Chondrocyte (in vitro differentiated cells): ENCODE data around the gene ZNF787. TPM values are rescaled to one million over a fixed set of nuclear protein-coding genes. Genes with fewer than 3 reads are reported as not detected.

Experiments used
- DNase-seq: peaks from one replicate; pipeline ENCODE4 v3.0.0; 2021; ENCODE audit warnings: mixed read lengths, low spot score
- H3K27ac Mint-ChIP-seq: one replicate; pipeline ENCODE4 v1.8.0; 2021; ENCODE audit warnings: mild to moderate bottlenecking, moderate library complexity, mixed read lengths; ENCODE audit not compliant: unreplicated experiment
- H3K27me3 Mint-ChIP-seq: 2 replicates; pipeline ENCODE4 v1.8.0; 2021; ENCODE audit warnings: low read depth, mixed read lengths
- H3K36me3 Mint-ChIP-seq: 2 replicates; pipeline ENCODE4 v1.8.0; 2021; ENCODE audit warnings: low read depth, mixed read lengths
- H3K4me1 Mint-ChIP-seq: 2 replicates; pipeline ENCODE4 v1.8.0; 2021; ENCODE audit warnings: low read depth, mild to moderate bottlenecking, mixed read lengths
- H3K4me3 Mint-ChIP-seq: one replicate; pipeline ENCODE4 v1.8.0; 2021; ENCODE audit warnings: mild to moderate bottlenecking, moderate library complexity, mixed read lengths; ENCODE audit not compliant: unreplicated experiment
- H3K9me3 Mint-ChIP-seq: 2 replicates; pipeline ENCODE4 v1.8.0; 2021; ENCODE audit warnings: low read depth, mixed read lengths
- total RNA-seq: library from RNA; stranded (reverse); gene quantifications from 3 replicates; pipeline ENCODE4 v1.2.1, GENCODE V29; 2021
- TF ChIP-seq, protein P1 (sequence below): fragments of 200-600 bp; sonication (generic); IDR thresholded peaks from 2 replicates; pipeline ENCODE4 v1.5.0; 2021; ENCODE audit warnings: antibody characterized with exemption, mild to moderate bottlenecking, moderate library complexity

The ZNF787 gene
- total RNA-seq, 1 donor from 2014 or later: 26.5 TPM

DNA sequence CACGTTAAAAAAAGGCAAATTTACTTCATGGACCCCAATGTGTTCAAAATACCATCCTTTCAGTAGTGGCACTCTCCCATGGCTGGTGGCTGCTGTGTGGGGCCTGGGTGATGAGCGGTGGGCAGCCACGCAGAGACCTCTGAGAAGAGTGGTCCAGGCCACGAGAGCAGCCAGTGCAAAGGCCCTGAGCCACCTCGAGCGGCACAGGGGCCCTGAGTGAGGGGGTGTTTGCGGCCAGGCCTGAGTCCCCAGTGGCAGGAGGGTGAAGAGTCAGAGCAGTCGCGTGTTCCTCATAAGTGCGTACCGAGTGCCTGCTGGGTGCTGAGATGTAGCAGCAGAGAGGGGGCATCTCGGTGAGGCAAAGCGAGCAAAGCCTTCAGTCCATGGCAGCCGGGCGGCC lies 27.0 kb upstream of the ZNF787 start:
- no peak for DNase-seq
- H3K9me3 Mint-ChIP-seq: no peaks in the 10 kb centered on the region
- H3K4me3 Mint-ChIP-seq: no peak overlapping the region
- H3K36me3 Mint-ChIP-seq: peaks cover 12% of the 10 kb centered on the region
- H3K27me3 Mint-ChIP-seq: no peaks in the 10 kb centered on the region
- peaks cover 14% of the 10 kb centered on the region for H3K4me1 Mint-ChIP-seq
- TF ChIP-seq, protein P1, sequence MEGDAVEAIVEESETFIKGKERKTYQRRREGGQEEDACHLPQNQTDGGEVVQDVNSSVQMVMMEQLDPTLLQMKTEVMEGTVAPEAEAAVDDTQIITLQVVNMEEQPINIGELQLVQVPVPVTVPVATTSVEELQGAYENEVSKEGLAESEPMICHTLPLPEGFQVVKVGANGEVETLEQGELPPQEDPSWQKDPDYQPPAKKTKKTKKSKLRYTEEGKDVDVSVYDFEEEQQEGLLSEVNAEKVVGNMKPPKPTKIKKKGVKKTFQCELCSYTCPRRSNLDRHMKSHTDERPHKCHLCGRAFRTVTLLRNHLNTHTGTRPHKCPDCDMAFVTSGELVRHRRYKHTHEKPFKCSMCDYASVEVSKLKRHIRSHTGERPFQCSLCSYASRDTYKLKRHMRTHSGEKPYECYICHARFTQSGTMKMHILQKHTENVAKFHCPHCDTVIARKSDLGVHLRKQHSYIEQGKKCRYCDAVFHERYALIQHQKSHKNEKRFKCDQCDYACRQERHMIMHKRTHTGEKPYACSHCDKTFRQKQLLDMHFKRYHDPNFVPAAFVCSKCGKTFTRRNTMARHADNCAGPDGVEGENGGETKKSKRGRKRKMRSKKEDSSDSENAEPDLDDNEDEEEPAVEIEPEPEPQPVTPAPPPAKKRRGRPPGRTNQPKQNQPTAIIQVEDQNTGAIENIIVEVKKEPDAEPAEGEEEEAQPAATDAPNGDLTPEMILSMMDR: no peak
- no peak overlapping the region for H3K27ac Mint-ChIP-seq

DNA sequence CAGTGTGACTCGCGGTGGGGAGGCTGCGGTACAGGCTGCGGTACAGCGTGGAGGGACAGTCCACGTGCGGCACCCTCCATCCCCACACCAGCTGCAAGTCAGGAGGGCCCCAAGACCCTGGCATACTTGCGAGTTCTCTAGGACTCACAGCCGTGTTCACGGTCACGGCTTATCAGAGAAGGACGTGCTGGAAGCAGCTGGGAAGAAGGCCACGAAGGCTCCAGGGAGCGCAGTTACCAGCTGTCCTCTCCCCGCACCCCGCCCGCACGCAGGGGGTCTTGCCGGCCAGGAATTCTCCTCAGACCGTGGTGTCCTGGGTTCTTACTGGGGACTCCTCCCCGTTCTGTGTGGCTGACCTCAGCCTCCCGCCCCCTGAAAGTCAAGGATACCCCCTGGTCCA lies 26.2 kb upstream of the ZNF787 start:
- DNase-seq: no peak
- H3K4me3 Mint-ChIP-seq: no peak overlapping the region
- H3K9me3 Mint-ChIP-seq: no peaks in the 10 kb centered on the region
- H3K27ac Mint-ChIP-seq: no peak overlapping the region
- H3K36me3 Mint-ChIP-seq: peaks cover 12% of the 10 kb centered on the region
- no peaks in the 10 kb centered on the region for H3K27me3 Mint-ChIP-seq
- H3K4me1 Mint-ChIP-seq: peaks cover 14% of the 10 kb centered on the region
- TF ChIP-seq, protein P1: no peak

DNA sequence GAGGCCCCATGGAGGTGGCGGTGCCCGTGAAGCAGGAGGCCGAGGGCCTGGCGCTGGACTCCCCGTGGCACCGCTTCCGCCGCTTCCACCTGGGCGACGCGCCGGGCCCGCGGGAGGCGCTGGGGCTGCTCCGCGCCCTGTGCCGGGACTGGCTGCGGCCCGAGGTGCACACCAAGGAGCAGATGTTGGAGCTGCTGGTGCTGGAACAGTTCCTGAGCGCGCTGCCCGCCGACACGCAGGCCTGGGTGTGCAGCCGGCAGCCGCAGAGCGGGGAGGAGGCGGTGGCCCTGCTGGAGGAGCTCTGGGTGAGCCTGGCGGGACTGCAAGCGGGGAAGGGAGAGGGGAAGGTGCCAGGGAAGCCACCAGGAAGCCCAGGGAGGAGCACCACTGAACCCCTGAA lies 25.8 kb upstream of the ZNF787 start:
- Mint-ChIP-seq H3K27me3 (no peaks in the 10 kb centered on the region), H3K4me1 (peaks cover 18% of the 10 kb centered on the region), H3K36me3 (peaks cover 12% of the 10 kb centered on the region), H3K4me3 (no peak overlapping the region), H3K9me3 (no peaks in the 10 kb centered on the region), H3K27ac (no peak overlapping the region)
- DNase-seq: no peak
- TF ChIP-seq, protein P1: no peak

DNA sequence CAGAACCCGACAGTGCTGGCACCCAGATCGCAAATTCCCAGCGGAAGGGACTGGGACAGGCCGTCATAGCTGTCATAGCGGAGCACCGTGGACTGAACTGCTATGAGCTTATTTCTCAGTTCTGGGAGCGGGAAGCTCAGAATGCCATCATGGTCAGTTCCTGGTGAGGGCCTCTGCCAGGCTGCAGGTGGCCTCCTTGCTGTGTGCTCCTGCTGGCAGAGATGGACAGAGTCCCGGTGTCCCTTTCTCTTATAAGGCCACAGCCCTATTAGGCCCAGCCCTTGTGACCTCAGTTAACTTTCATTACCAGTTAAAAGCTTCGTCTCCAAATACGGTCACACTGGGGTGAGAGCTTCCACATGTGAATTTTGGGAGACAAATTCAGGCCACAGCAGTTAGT lies 24.6 kb upstream of the ZNF787 start:
- H3K4me1 Mint-ChIP-seq: peaks cover 20% of the 10 kb centered on the region
- no peak overlapping the region for H3K27ac Mint-ChIP-seq
- TF ChIP-seq, protein P1: no peak
- peaks cover 12% of the 10 kb centered on the region for H3K36me3 Mint-ChIP-seq
- no peaks in the 10 kb centered on the region for H3K9me3 Mint-ChIP-seq
- H3K27me3 Mint-ChIP-seq: no peaks in the 10 kb centered on the region
- no peak overlapping the region for H3K4me3 Mint-ChIP-seq
- no peak for DNase-seq

DNA sequence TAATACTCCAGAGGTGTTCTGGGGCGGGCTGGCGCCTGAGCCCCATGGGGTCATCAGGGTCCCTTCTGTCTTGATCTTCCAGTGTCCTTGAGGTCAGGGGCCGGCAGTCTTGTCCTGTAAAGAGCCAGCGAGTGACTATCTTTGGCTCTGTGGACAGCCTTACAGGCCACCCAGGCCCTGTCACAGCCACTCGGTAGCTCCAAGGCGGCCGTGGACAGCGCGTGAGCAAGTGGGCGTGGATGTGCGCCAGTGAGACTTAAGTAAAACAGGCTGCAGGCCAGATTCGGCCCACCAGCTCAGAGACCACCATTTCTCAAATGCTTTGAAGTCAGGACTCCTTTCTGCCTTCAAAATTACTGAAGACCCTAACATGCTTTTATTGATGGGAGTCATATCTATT lies 23.7 kb upstream of the ZNF787 start:
- no peak for DNase-seq
- no peaks in the 10 kb centered on the region for H3K27me3 Mint-ChIP-seq
- no peak overlapping the region for H3K27ac Mint-ChIP-seq
- TF ChIP-seq, protein P1: no peak
- peaks cover 27% of the 10 kb centered on the region for H3K4me1 Mint-ChIP-seq
- H3K36me3 Mint-ChIP-seq: peaks cover 11% of the 10 kb centered on the region
- no peak overlapping the region for H3K4me3 Mint-ChIP-seq
- no peaks in the 10 kb centered on the region for H3K9me3 Mint-ChIP-seq
